Measurements from ENCODE around the gene ANK2.
A peak's percentile ranks its signal among the peaks of the same experiment; 100 is the strongest.

Gene ANK2

DNA sequence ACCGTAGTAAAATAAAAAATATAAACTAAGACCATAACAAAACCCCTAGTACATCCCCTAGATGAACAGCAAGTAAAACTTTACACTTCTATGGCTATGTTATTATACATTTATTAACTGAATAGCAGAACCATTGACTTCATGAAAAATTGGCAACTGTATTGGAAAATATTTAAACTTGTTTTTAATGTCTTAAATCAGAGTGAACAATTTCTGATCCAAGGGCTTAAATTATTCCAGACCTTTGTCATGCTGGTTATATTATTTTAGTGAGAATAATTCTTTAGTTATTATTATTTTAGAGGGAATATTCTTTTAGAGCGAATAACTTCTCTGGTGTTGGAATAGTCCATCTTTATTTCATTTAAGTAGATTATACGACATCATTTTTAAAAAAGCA, 265.0 kb downstream of the ANK2 start:
- H3K4me3 ChIP-seq, result no peak overlapping the region
- H3K27ac ChIP-seq, result no peak overlapping the region

DNA sequence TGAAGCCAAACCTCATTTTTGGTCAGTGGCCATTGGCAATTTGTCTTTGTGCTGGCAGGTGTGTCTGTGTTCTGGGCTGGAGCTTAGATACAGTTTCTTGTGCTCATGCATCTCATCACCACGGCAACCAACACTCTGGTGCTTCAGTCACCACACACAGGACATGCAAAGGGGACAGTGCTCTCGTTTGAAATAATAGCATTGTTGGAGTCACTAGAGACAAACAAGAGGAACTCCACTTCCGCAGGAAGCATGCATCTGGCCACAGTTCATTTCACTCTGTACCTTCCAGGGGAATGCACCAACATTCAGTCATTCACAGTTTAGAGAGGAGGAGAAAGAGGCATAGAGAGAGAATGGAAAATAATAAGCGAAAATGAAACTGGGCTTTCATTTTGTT, 267.4 kb downstream of the ANK2 start:
- H3K4me3 ChIP-seq, result no peak overlapping the region
- H3K27ac ChIP-seq, result no peak overlapping the region

DNA sequence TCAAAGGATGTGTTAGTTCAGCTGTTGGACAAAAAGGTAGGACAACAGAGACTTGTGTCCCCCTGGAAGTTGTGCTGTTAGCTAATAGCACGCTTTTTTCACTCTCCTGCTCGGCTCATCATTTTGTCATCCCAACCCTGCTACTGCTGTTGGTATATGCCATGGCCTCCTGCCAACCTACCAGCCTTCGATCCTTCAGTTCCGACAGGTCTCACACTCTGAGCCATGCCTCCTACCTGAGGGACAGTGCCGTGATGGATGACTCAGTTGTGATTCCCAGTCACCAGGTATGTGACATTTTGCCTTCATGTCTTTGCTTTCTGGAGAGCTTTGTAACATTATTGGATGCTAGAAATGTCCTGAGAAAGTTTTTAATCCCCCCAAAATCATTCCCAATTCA, 268.1 kb downstream of the ANK2 start:
- no peak overlapping the region for H3K27ac ChIP-seq
- no peak overlapping the region for H3K4me3 ChIP-seq

DNA sequence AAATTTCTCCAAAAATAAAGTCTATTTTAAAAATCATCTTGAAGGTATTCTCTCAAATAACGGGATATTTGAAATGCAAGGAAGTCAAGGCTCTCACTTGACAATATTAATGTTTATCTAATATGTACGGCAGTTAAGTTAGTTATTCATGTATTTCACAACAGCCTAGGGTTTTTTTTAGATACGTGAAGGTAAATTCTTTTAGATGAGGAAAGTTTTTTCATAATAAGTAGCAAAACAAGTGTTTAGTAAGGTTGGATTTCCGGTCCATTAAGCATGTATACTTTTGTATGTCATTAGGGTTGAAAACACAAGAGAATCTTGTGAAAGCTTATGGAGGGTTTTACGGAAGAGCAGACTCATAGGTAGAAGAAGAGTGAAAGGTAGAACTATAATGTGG, 273.3 kb downstream of the ANK2 start:
- H3K27ac ChIP-seq, result no peak overlapping the region
- H3K4me3 ChIP-seq, result no peak overlapping the region

DNA sequence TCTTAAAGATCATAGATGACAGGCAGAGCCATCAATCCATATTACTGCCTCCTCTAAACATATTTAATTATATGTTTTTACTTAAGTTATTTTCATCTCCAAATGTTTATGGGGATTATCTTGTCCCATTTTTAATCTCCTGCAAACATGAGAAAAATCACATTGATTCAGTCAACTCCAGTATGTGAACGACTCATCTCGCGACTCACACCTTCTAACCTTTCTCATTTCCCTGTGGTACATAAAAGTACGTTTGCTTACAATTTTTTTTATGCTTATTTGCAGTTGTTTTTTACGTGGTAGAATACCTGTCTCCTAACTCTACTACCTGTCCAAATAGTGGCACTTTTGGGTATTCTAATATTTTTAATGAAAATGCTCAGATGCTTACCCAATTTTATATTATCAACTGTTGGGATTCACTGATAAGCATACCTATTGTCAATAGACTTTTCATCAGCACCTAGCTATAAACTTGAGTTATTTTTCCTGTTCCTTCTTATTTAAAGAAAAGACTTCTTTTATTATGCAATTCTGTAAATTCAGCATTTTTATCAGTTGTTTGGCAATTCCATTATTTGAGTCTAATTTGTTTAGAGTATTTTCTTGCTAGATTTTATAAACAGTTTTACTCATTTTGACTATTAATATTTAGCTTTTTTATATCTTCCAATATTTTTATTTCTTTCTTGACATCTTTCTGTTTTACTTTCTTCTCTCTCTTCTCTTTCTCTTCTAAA, 276.6 kb downstream of the ANK2 start:
- Histone ChIP-seq H3K4me3 (no peak overlapping the region), H3K27ac (no peak overlapping the region)

DNA sequence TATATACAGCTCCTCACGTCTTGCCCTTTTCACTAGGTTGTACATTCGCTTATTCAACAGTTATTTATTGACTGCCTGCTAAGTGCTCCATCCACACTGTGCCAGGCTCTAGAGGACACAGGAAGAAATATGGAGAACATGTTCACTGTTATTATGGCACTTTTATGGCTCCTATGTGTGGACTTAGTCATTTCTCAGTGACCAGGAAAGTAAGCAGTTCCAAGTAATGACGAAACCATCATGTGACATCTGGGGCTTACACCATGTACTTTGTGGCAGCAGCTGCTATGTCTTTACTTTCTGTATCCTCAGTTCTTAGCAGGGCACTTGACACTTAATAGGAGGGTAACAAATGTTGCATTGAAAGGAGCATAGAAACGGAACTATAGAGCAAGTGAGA, 278.0 kb downstream of the ANK2 start:
- no peak overlapping the region for H3K4me3 ChIP-seq
- H3K27ac ChIP-seq, result no peak overlapping the region

DNA sequence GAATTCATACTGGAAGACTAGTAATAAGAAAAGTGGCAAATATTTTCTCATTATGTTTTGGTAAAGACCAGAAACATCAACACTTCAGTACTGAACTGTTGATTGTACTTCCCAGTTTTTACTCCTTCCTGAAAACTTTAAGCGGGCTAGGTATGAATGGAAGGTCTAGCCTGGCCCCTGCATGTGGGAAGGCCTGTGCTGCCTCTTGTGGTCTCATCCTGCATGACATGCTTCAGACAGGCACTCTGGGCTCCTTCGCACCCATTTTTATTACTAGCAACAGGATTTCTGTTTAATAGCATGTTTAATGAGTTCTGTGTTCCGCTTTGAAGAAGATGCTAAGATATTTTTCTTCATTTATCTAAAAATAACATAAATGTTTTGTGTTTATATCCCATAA, 279.1 kb downstream of the ANK2 start:
- H3K27ac ChIP-seq, result no peak overlapping the region
- no peak overlapping the region for H3K4me3 ChIP-seq

DNA sequence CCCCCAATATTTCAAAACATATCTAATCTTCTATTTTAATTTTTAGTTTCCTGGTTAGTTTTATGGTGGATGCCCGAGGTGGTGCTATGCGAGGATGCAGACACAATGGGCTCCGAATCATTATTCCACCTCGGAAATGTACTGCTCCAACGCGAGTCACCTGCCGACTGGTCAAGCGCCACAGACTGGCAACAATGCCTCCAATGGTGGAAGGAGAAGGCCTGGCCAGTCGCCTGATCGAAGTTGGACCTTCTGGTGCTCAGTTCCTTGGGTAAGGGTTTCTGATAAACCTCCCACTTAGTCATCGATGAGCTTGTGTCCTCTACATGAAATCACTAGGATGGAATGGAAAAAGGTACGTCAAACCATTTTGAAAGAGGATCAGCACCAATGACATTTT, 280.7 kb downstream of the ANK2 start:
- Histone ChIP-seq H3K4me3 (no peak overlapping the region), H3K27ac (no peak overlapping the region)

DNA sequence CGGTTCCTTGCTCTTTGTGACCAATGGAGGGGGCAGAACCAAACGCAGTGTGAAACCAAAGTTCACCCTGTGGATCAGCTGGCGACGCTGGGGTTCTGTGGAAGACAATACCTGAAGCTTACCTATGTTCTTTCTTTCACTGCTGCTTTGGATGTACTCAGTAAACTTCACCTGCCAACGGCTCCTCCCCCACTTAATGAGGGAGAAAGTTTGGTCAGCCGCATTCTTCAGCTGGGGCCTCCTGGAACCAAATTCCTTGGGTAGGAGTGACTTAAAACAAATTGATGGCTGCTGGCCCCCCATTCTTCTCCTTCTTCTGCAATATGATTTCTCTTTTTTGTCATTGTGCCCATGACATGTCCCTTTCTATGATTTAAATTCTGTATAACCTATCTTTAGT, 282.4 kb downstream of the ANK2 start:
- Histone ChIP-seq H3K4me3 (no peak overlapping the region), H3K27ac (no peak overlapping the region)

DNA sequence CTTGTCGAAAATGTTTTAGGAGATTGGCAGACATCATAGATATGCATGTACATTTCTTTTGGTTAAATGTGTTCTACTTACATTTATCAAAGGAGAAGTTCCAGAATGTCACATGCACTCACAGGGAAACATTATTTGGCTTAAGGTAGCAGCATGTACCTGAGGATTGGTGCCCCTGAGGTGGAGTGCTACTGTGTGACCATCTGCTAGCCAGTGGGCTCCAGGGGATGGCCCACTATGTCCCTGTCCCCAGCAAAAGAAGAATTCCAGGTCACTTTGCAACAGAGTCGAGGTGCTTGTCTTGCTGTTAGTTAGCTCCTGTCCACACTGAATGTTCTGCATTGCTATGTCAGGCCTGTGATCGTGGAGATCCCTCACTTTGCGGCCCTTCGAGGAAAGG, 283.2 kb downstream of the ANK2 start:
- no peak overlapping the region for H3K27ac ChIP-seq
- H3K4me3 ChIP-seq, result no peak overlapping the region

DNA sequence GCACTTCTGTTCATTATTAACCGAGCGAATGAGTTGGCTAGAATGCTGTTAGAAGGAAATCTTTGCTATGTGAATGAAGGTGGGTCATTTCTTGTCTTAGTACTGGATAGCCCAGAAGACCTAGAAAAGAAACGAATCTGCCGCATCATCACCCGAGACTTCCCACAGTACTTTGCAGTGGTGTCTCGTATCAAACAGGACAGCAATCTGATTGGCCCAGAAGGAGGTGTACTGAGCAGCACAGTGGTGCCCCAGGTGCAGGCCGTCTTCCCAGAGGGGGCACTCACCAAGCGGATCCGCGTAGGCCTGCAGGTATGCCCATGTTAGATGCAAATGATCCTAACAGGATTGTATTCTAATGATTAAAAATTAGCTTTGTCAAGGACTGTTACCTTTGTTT, 286.3 kb downstream of the ANK2 start:
- Histone ChIP-seq H3K4me3 (no peak overlapping the region), H3K27ac (no peak overlapping the region)

DNA sequence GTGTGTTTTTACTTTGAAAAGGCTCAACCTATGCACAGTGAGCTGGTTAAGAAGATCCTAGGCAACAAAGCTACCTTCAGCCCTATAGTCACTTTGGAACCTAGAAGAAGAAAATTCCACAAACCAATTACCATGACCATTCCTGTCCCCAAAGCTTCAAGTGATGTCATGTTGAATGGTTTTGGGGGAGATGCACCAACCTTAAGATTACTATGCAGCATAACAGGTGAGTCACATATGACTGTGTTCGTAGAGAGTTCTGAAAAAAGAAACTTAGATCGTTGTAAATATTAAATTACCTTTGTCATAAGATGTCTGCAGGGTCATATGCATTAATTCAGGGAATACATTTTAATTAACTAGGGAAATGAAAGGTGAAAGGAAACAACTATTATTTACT, 287.1 kb downstream of the ANK2 start:
- no peak overlapping the region for H3K4me3 ChIP-seq

DNA sequence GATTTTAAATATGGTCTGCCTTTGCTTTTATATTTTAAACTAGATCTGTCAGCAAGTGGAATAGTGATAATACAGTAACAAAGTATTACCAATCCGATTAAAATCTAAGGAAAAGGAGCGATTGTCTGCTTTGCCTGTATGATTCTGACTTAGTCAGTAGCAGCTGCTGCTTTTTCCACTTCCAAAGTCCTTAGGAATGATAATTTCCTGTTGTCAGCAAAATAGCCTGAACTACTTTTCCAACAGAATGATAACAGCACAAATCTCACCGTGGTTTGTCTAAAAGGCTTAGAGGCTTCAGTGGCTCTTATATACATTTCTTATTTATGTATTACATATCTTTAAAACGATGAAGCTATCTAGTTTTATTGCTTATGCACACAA, 290.0 kb downstream of the ANK2 start:
- H3K27ac ChIP-seq, result peak overlapping the region in 3 of 21 experiments; percentile 3 to 18 (median 8)
- no peak overlapping the region for H3K4me3 ChIP-seq

More for the DNA sequence above, 287.1 kb downstream of the ANK2 start:
- no peak overlapping the region for H3K27ac ChIP-seq

DNA sequence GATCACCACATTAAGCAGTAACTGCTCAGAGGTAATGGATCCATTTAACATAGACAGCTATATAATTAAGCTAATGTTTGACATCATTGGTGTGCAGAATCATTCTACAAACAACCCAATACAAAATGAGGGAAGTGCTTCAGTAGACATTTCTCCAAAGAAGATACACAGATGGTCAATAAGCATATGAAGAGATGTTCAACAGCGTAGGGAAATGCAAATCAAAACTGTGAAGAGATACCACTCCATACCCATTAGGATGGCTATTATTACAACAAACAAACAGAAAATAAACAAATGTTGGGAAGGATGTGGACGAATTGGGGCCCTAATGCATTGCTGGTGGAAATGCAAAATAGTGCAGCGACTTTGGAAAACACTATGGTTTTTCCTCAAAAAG, 294.6 kb downstream of the ANK2 start:
- Histone ChIP-seq H3K4me3 (no peak overlapping the region), H3K27ac (no peak overlapping the region)

DNA sequence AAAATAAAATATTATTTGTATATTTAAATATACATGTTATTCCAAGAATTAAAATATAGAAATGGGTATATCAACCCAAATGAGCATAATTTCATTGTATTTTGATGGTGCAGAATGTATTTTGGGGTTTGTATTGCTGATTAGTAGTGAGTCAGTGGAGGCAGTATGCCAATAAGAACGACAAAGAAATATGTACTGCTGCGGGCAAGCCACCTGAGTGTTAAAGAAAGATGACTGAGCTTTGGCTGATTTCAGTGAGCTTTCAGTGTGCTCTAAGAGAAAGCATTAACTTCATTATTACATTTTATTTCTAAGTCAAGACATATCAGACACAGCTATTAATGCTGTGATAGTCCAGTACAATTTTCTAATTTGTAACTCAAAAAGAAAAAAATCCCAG, 297.8 kb downstream of the ANK2 start:
- no peak overlapping the region for H3K27ac ChIP-seq
- no peak overlapping the region for H3K4me3 ChIP-seq

DNA sequence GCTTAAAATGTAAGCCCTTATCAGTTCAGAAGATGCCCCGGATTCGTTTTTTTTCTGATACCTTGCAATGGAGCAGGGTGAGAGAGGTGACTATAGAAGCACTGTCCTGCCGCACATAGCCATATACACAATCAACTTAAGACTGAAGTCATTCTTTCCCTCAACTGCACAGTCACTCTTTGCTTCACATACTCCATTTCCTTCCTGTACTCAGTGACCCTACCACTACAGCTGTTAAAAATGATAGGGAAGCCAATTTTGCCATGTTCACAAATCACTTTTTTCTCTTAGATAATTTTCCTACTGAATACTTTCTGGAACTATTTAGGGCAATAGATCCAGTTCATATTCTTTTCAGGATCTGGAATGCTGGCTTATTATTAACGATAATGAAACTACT, 300.0 kb downstream of the ANK2 start:
- no peak overlapping the region for H3K4me3 ChIP-seq
- H3K27ac ChIP-seq, result no peak overlapping the region

DNA sequence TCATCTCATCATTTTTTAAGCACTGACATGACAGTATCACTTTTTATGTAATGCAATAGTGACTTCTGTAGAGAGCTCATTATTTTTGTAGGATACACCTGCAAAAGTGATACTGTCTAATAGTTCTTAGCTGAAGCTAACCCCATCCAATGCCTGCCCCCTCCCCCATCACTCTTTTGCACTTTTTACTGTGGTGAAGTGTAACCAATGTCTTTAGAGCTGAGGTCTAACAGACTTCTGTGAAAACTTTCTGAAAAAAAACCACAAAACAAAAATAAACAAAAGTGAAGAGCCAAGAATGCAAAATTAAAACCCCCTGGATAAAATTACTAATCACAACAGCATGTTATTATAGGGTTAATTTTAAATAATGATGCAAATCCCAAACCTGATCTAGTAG, 301.1 kb downstream of the ANK2 start:
- Histone ChIP-seq H3K4me3 (no peak overlapping the region), H3K27ac (no peak overlapping the region)

DNA sequence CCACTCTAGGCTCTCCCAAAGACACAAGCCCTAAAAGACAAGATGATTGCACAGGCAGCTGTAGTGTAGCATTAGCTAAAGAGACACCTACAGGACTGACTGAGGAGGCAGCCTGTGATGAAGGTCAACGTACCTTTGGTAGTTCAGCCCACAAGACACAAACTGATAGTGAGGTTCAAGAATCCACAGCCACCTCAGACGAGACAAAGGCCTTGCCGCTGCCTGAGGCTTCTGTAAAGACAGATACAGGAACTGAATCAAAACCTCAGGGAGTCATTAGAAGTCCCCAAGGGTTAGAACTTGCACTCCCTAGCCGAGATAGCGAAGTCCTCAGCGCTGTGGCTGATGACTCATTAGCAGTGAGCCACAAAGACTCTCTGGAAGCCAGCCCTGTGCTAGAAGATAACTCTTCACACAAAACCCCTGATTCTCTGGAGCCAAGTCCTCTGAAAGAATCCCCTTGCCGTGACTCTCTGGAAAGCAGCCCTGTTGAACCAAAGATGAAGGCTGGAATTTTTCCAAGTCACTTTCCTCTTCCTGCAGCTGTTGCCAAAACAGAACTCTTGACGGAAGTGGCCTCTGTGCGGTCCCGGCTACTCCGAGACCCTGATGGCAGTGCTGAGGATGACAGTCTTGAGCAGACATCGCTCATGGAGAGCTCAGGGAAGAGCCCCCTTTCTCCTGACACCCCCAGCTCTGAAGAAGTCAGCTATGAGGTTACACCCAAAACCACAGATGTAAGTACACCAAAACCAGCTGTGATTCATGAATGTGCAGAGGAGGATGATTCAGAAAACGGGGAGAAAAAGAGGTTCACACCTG, 306.3 kb downstream of the ANK2 start:
- Histone ChIP-seq H3K4me3 (no peak overlapping the region), H3K27ac (peak overlapping the region in 2 of 21 experiments; percentile 3 to 14)

DNA sequence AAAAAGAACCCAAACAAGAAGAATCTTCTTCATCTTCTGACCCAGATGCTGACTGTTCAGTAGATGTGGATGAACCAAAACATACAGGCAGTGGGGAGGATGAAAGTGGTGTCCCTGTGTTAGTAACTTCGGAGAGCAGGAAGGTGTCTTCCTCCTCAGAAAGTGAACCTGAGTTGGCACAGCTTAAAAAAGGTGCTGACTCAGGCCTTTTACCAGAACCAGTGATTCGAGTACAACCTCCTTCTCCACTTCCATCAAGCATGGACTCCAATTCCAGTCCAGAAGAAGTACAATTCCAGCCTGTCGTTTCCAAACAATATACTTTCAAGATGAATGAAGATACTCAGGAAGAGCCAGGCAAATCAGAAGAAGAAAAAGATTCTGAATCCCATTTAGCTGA, 307.0 kb downstream of the ANK2 start:
- Histone ChIP-seq H3K27ac (no peak overlapping the region), H3K4me3 (no peak overlapping the region)

DNA sequence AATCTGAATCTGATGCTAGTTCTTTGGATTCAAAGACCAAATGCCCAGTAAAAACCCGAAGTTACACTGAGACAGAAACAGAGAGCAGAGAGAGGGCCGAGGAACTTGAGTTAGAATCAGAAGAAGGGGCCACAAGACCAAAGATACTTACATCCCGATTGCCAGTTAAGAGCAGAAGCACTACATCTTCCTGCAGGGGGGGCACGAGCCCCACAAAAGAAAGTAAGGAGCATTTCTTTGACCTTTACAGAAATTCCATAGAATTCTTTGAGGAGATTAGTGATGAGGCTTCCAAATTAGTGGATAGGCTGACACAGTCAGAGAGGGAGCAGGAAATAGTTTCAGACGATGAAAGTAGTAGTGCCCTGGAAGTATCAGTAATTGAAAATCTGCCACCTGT, 309.3 kb downstream of the ANK2 start:
- no peak overlapping the region for H3K27ac ChIP-seq
- H3K4me3 ChIP-seq, result no peak overlapping the region

DNA sequence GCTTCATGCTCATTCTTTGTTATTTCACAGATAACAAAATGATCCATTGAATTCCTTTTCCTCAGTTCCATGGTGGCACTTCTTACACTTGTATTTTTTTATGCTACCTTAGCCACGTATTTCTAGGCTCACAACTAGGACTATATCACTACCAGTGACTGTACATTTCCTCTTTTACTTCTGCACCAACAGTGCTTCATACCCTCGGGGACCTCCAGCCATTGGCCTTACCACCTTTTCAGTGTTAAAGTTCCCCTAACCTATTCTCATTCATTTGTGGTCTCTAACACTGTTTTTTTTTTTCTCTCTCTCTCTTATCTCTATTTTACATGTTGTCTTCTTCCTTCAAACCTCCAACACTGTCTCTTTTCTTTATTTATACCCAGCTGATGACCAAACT, 315.9 kb downstream of the ANK2 start:
- no peak overlapping the region for H3K27ac ChIP-seq
- H3K4me3 ChIP-seq, result no peak overlapping the region

DNA sequence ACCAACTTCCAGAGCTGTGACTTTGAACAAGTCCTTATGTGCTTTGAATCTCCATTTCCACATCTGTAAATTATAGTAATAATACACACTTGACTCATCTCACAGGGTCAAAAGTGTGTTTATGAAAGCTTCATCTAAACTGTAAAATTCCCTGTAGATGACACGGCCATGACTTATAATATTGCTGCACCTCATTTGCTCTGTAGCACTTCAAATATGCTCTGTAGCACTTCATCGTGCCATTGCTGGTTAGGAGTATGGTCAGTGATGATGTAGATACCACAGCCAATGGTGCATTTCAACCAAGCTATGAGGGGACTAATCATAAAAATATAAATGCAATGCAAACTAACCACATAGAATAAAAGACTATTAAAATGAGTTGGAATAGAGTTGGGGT, 318.6 kb downstream of the ANK2 start:
- no peak overlapping the region for H3K27ac ChIP-seq
- no peak overlapping the region for H3K4me3 ChIP-seq
